ENCODE results near the gene TMEM35B.
"Not testable (repeated sequence)": the region's sequence is repeated elsewhere in the genome, so short reads cannot be mapped to it uniquely, and the experiment has no call there.

Gene TMEM35B

GRCh38 chr1:34975338-34975737, 9.8 kb downstream of the TMEM35B start:
- DNase-seq: no peak

GRCh38 chr1:34974626-34975025, 10.5 kb downstream of the TMEM35B start:
- DNase-seq: no peak

GRCh38 chr1:34973326-34973725, 11.8 kb downstream of the TMEM35B start:
- no peak for DNase-seq

DNA sequence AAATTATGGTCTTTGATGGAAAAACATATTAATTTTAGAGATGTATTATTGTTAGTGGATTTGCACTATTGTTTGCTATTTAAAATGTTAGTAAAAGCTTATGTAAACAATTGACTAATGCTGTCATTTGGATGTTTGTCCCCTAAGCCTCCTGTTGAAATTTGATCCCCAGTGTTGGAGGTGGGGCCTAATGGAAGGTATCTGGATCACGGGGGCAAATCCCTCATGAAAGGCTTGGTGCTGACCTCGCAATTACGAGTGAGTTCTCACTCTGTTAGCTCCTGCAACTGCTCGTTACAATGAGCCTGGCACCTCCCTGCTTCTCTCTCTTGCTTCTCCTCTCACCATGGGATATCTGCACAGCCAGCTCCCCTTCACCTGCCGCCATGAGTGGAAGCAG, 14.3 kb downstream of the TMEM35B start:
- DNase-seq: no peak

- DNase-seq: no peak
These were observed 14.9 kb downstream of the TMEM35B start for GRCh38 chr1:34970220-34970735.

DNA sequence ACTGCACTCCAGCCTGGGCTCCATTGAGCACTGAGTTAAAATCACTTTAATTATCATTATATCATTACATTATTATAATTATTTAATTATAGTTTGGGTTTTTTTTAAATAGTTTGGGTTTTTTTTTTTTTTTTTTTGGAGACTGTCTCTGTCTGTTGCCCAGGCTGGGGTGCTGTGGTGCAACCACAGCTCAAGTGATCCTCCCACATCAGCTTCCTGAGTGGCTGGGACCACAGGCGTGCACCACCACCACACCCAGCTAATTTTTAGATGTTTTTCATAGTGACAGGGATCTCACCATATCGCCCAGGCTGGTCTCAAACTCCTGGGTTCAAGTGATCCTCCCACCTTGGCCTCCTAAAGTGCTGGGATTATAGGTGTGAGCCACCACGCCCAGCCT, 16.9 kb downstream of the TMEM35B start:
- not testable (repeated sequence) for DNase-seq

- DNase-seq: not testable (repeated sequence)
These were observed 17.5 kb downstream of the TMEM35B start for GRCh38 chr1:34967672-34968071.

DNA sequence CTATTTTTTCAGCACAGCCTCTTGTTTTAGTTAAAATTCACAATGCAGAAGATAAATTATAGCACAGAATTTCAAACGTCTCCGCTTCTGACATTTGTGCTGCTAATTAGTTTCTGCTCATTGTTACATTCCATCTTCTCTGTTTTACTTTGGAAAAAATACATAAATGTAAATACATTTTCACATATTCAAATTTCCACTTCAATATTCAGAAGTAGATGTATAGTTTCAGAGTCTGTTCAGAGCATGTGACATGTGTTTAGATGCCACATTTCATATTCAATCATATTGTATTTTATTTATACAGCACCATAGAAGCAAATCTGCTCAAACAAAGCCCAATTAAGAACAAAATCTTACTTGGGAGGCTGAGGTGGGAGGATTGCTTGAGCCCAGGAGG, 19.6 kb downstream of the TMEM35B start:
- DNase-seq: no peak

DNA sequence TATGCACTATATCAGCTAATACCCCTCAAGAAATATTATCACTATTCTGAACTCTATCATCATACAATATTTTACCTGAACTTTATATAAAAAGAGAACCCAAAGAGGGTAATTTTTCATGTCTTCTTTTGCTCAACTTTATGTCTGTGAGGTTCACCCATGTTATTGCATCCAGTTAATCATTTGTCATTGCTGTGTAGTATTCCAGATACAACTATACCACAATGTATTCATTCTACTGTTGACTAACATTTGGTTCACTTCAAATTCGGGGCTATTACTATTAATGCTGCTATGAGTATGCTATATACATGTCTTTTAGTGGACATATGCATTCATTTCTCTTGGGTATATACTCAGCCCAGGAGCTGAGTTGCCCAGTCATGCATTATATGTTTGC, 34.7 kb downstream of the TMEM35B start:
- no peak for DNase-seq

DNA sequence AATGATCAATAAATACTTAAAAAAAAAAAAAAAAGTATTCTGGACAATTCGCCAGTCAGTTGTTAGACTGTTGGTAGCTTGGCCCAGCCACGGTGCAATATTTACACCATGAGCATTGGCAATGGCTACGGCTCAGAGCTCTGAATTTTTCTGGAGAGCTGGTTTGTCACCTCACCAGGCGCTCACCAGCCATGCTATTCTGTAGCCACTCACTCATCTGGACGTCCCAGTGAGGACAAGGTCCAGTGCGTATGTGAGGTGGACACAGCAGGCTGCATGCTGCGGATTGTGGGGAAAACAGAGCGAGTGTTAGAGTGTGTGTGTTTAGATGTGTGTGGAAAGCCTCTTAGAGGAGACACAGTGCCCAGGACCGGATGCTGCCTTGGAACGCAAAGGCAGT, 36.4 kb downstream of the TMEM35B start:
- not testable (repeated sequence) for DNase-seq

GRCh38 chr1:34947641-34948314, 37.4 kb downstream of the TMEM35B start:
- not testable (repeated sequence) for DNase-seq

- no peak for DNase-seq
These were observed 38.9 kb downstream of the TMEM35B start for GRCh38 chr1:34946211-34946610.

DNA sequence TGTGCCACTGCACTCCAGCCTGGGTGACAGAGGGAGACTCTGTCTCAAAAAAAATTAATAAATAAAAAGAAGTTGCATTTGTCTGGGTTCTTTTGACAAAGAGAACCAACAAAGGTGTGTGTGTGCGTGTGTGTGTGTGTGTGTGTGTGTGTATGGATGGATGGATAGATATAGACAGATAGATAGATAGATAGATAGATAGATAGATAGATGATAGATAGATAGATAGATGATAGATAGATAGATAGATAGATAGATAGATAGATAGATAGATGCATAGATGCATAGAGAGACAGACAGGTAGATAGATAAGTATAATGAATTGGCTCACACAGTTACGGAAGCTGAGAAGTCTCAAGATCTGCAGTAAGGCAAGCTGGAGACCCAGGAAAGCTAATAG, 43.3 kb downstream of the TMEM35B start:
- not testable (repeated sequence) for DNase-seq

All from stimulated activated CD4-positive, alpha-beta T cell treated with anti-CD3 and anti-CD28 coated beads, Interleukin-2, amount 100 ng/mL, for 48 hours (primary cell).